HL-60 (cell line): ENCODE results near the gene SLIT2.

Experiments
- DNase-seq, 2 experiments: peaks; one replicate each; pipeline ENCODE4 v3.0.0-alpha.2; 2010 to 2020; ENCODE audit warnings: low read depth in 1 of 2, low spot score in 1 of 2
- H3K27ac ChIP-seq: fragments of 250-450 bp; sonication (Bioruptor Pico); replicated peaks from 2 replicates; pipeline ENCODE4 v1.5.1; 2020; ENCODE audit warnings: mild to moderate bottlenecking, moderate library complexity
- H3K27me3 ChIP-seq: fragments of 250-450 bp; sonication (Bioruptor Pico); 2 replicates; pipeline ENCODE4 v1.5.1; 2021; ENCODE audit warnings: mild to moderate bottlenecking, moderate library complexity; ENCODE audit not compliant: insufficient read depth, poor library complexity, severe bottlenecking
- H3K4me3 ChIP-seq: replicated peaks from 2 replicates; pipeline ENCODE4 v1.5.1; 2011; ENCODE audit warnings: mild to moderate bottlenecking, control low read depth, low read length; ENCODE audit not compliant: insufficient read depth
- GABPA ChIP-seq: IDR thresholded peaks from 2 replicates; pipeline ENCODE4 v1.6.1; 2012; ENCODE audit warnings: low read depth
- POLR2AphosphoS5 ChIP-seq: IDR thresholded peaks from 2 replicates; pipeline ENCODE4 v1.6.1; 2012; ENCODE audit warnings: low read depth
- REST ChIP-seq: IDR thresholded peaks from 2 replicates; pipeline ENCODE4 v1.6.1; 2012; ENCODE audit warnings: low read depth; ENCODE audit not compliant: insufficient replicate concordance
- SPI1 ChIP-seq: IDR thresholded peaks from 2 replicates; pipeline ENCODE4 v1.6.1; 2012; ENCODE audit warnings: low read depth, mild to moderate bottlenecking, borderline replicate concordance
- TF ChIP-seq, protein P1 (sequence below): IDR thresholded peaks from one replicate; pipeline ENCODE4 v1.5.1; 2011; ENCODE audit warnings: low read length, control low read depth, inconsistent platforms; ENCODE audit not compliant: insufficient read depth

The SLIT2 gene

DNA sequence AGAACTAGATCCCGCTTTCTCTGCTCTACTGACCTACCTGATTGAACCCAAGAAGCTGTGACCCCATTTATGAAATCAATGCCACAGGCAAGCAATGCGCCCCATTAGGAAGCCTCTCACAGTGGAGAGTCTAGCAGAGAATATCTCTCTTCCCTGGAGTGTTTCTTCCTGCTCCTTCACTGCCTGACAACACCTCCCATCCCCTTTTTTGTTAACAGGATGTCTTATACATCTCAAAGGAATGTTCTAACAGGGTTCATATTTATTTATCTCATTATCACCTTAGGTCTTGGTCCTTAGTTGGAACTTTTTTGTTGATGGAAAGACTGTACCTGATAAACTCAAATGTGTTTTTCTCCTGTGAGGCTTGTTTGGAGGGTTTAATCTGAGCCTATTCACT lies 35.5 kb downstream of the SLIT2 start:
- Histone ChIP-seq H3K4me3 (no peak overlapping the region), H3K27ac (no peak overlapping the region), H3K27me3 (no peaks in the 10 kb centered on the region)
- TF ChIP-seq SPI1 (no peak), POLR2AphosphoS5 (no peak), REST (no peak), GABPA (no peak)
- TF ChIP-seq, protein P1, sequence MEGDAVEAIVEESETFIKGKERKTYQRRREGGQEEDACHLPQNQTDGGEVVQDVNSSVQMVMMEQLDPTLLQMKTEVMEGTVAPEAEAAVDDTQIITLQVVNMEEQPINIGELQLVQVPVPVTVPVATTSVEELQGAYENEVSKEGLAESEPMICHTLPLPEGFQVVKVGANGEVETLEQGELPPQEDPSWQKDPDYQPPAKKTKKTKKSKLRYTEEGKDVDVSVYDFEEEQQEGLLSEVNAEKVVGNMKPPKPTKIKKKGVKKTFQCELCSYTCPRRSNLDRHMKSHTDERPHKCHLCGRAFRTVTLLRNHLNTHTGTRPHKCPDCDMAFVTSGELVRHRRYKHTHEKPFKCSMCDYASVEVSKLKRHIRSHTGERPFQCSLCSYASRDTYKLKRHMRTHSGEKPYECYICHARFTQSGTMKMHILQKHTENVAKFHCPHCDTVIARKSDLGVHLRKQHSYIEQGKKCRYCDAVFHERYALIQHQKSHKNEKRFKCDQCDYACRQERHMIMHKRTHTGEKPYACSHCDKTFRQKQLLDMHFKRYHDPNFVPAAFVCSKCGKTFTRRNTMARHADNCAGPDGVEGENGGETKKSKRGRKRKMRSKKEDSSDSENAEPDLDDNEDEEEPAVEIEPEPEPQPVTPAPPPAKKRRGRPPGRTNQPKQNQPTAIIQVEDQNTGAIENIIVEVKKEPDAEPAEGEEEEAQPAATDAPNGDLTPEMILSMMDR: no peak
- no peak for DNase-seq

DNA sequence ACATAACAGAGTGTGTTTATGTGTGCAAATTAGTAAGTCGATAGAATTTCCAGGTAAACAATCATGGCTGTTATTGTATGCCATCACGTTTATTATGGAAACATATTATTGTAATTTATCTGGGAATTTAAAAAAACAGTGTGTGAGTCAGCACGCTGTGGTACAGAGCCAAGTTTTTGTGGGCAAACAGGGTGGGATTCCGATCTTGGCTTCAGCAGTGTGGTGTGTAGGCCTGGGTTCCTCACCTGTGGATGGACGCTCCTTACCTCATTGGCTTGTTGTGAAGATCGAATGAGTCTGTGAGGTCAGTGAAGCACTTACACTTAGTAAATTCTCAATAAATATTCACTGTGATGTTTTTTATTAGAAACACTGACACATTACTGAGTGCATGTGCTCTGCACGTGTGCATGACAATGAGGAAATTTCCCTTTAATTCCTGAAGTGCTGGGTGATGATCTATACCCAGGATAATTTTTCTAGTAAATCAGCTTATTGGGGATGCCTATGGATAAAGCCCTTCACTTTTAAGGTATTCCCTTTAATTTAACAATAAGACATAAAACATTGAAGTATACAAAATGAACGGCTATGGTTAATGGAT lies 36.4 kb downstream of the SLIT2 start:
- DNase-seq: no peak
- Histone ChIP-seq H3K27ac (no peak overlapping the region), H3K27me3 (no peaks in the 10 kb centered on the region), H3K4me3 (no peak overlapping the region)
- TF ChIP-seq GABPA (no peak), SPI1 (no peak), POLR2AphosphoS5 (no peak), REST (no peak)
- TF ChIP-seq, protein P1: no peak

- no peak overlapping the region for H3K4me3 ChIP-seq
Observed at GRCh38 chr4:20288846-20289512, 37.3 kb downstream of the SLIT2 start.

More at GRCh38 chr4:20288846-20289512, 37.3 kb downstream of the SLIT2 start:
- no peak overlapping the region for H3K27ac ChIP-seq
- H3K27me3 ChIP-seq: no peaks in the 10 kb centered on the region
- TF ChIP-seq, protein P1: no peak
- TF ChIP-seq GABPA: no peak
- no peak for TF ChIP-seq SPI1
- TF ChIP-seq POLR2AphosphoS5: no peak
- no peak for TF ChIP-seq REST
- DNase-seq: no peak
